HG03469 (cell line): ENCODE data around the gene USP48.

ENCODE experiments used
- ATAC-seq: cut with Tn5 transposase; IDR thresholded peaks from one replicate; pipeline ENCODE4 v1.9.1; 2021; ENCODE audit warnings: mild to moderate bottlenecking, moderate library complexity, moderate number of reproducible peaks; ENCODE audit not compliant: unreplicated experiment

USP48 gene

GRCh38 chr1:21670059-21670881 lies 112.7 kb downstream of the USP48 start:
- ATAC-seq: no peak

- no peak for ATAC-seq
Measured at GRCh38 chr1:21669258-21670058, 113.5 kb downstream of the USP48 start, which contains the start of gene RAP1GAP. Gene RAP1GAP (minus strand): TSS chr1:21669357. CDS start chr1:21620032, 49,325 bp downstream.

- no peak for ATAC-seq
Measured at GRCh38 chr1:21668951-21669257, 114.0 kb downstream of the USP48 start.

GRCh38 chr1:21668232-21668950 lies 114.6 kb downstream of the USP48 start:
- no peak for ATAC-seq

DNA sequence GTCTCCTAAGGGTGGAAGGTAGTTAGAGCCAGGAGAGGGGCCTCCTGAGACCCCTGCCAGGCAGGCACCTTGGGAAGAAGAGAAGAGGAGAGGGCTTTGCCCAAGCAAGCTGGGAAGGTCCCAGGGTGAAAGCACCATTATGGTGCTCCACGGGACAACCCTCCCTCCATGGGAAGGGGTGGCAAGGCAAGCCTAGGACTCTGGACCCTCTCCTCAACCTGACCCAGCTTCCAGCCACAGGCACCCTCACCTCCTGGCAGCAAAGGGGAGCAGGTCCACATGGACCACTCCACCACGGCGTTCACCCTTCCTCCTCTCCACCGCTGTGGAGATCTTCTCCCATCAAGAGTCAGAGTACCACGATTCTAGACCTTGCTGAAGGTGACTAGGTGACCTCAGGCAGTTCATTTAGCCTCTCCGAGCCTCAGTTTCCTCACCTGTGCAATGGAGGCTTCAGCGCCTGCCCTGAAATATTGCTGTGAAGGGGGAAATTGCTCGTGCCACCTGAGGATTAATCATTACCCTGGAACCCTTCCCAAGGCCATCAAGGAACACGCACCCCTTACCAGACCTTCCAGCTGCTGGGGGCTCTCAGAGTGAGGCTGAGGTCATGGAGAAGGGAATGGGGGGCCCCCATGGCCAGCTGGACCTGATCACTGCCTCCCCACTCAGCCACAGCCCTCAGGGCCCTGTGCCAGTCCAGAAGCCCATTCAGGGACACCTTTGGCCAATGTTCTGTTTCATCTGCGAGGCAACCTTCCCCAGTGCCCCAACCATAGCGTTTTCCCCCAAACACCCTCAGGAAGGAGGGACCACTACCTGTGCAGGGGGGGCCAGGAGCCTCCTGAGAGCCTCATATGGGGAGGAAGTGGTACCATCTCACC lies 115.4 kb downstream of the USP48 start:
- no peak for ATAC-seq

DNA sequence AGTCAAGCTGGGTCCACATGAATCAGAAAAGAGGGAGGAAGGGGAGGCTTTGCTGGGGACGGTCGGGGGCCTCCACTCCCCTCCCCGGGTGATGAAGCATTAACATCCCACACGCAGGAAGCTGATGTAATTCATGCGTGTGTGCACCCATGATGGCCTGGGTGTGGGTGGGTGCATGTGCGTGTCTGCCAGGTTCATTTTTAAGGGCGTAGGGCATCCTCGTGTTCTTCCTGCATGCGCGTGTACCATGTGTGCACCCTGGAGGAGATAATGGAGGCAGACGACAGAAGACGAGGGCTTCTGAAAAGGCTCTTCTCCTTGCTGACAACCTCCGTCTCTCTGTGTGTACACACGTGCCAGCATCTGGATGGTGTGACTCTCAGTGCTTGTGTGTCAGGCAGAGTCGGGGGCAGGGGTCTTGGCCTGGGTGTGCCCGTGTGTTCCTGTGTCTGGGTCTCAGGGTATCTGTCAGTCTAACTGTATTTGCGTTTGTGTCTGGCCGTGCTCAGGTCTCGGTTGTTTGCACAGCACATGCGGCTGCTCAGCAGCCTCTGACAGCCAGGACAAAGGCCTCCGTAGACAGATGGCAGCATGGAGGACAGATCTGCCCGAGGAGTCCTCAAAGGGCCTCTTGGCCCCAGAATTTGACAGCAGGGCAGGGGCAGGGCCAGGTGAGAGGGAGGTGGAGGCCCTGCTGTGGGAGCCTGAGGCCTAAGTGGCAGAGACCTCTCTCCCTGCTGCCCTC lies 116.2 kb downstream of the USP48 start:
- no peak for ATAC-seq

DNA sequence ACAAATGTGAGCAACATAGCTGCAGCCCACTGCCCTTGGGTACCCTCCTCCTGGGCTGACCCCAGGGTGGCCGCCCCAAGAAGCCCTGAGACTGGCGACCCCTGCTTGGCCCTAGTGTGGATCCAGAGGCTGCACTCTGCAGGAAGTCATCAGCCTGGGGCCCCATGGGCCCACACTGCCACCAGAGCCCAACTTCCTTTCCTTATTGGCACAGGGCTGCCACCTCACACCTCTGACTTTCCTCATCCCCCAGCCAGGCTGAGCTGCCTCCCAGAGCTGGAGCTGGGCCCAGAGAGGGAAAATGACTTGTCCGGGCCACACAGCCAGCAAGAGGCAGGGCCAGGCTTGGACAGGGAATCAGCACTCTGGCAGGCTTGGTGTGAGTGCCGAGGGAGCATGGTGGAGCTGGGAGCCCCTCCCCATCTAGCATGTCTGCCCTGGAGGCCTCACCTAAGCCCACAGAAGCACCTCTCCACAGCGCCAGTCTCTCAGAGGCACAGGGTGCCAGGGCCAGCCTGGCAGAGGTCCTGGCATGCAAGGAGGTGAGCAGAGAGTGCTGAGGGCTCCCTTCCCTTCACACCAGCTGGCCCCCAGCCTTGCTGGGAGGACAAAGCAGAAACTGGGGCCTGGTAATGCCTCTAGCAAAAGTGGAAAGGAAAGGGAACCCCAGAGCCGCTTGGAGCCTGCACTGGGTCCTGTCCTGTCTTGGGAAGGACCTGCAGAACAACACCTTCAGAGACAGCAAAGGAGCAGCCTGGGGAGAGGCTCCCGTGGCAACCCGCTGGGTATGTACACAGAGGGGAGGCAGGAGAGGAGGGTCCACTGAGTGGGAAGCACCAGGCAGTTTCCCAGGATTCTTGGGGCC lies 117.0 kb downstream of the USP48 start:
- ATAC-seq: no peak

GRCh38 chr1:21664806-21665588 lies 118.0 kb downstream of the USP48 start:
- no peak for ATAC-seq

- ATAC-seq: no peak
Measured at GRCh38 chr1:21663951-21664805, 118.8 kb downstream of the USP48 start.

DNA sequence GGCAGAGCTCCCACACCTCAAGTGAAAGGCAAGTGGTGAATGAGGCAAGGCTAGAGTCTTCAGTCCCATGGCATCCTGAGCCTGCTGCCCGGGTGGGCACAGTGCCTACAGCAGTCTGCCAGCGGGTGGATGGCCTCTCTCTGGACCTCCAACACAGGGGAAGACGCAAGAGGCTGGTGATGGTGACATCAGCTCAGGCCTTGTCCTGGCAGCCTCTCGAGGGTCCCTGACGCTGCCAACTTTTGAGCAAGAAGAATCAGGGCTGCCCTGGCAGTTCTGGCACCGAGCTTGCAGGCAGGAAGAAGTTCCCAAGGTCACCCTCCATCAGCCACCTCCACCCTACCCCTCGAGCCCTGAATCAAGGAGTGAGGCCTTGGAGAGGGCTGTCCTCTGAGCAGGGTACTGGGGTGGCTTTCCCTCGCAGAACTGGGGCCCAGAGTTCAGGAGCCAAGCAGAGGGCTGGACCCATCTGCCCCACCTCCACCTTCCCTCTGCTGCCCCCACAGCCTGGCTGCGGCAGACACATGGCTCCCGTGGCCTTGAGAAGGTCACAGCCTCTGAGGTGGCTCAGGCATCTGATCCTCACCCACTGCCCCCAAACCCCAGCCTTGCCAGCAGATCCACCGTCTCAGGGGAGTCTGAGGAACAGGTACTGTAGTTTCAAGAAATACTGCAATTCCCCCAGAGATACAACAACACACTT lies 119.5 kb downstream of the USP48 start:
- ATAC-seq: no peak

DNA sequence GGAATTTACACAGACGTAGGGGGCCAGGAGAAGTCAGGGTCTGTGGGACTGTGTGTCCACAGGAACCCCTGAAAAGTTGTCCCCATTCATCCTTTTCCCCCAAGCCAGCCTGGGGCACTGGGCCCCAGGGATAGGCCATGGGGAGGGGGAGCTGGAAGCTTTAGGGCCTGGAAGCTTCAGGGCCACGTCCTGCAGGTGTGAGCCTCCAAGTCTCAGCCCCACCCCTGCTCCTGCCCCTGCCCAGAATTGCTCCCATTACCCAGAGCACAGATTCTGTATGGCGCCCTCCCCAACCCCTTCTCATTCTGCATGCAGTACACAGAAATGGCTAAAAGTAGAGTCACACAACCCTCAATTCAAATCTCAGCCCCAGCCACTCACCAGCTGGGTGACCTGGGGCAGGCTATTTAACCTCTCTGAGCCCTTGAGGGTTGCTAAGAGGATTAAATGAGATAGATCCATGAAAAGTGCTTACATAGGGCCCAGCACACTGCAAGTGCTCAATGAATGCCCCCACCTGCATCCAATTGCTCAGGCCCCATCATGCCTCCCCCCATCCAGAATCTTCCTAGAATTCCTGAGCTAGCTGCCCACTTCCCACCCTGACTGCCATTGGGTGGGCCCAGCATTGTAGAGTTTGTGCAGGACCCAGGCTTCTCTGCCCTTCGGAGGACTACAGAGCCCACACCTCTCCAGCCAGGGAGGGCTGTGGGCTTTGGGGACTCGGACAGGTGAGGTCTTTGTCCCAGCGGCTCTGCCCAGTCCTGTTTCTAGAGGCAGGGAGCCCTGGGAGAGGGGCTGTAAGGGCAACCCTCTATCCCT lies 120.3 kb downstream of the USP48 start:
- ATAC-seq: no peak

DNA sequence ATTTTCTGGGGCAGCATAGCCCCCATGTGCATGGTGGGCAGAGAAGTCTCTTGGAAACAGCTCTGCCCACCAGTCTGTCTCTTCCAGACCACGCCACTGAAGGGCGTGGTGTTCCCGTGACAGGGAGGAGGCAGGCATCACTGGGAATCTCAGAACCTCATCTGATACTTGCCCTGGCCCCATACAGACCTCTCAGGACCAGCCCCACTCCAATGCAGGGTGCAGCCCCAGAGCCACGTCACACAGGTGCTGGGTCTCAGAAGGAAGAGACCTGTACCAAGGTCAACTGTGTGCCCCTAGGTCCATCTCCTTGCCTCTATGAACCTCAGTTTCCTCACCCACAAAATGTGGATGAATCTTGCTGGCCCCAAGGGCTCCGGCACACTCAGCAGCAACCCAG lies 121.1 kb downstream of the USP48 start:
- no peak for ATAC-seq

DNA sequence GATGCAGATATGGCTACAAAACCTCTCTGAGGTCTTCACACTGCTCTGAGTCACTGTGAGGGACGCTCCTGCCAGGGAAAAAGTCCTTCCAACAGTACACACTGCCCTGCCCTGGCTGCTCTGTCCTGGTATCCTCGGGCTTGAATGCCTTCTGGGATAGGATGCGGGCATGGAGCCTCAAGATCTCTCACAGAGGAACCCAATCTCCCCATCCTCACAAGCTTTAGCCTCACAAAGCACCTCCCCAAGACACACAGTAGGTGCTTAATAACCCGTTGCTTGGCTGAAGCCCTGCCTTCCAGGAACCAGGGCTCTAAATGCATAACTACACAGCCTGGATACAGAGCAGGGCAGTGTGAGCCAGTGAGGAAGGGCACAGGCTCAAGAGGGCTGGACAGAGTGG lies 123.0 kb downstream of the USP48 start:
- no peak for ATAC-seq

GRCh38 chr1:21659099-21659923 lies 123.6 kb downstream of the USP48 start:
- ATAC-seq: no peak
